ENCODE data around the gene ANKRD44.
A peak's percentile ranks its signal among the peaks of the same experiment; 100 is the strongest.

Gene ANKRD44

DNA sequence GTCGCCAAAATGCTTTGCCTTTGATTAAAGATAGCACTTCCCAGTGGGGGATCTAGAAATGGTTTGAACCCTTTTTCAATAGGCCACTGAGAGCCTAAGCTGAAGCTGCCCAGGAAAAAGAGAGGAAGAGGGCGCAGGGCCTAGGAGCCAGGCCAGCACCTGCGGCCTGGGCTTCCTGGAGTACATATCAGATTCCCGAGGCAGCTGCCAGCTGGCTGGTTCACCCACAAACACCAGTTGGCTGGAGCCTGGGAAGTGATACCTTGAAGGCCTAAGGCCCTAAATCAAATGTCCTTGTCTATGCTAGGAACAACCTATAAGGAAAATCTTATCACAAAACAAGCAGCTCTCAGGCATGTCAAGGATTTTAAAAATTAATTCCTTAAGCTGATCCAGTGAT lies 37.1 kb downstream of the ANKRD44 start:
- H3K27ac Mint-ChIP-seq = no peak overlapping the region
- DNase-seq (ENCODE audit: low spot score) = no peak
- H3K4me1 Mint-ChIP-seq (ENCODE audit: low read depth) = peaks cover 60% of the 10 kb centered on the region
- no peaks in the 10 kb centered on the region for H3K27me3 Mint-ChIP-seq (ENCODE audit: low read depth)
- H3K9me3 Mint-ChIP-seq = no peaks in the 10 kb centered on the region
- peaks cover 17% of the 10 kb centered on the region for H3K36me3 Mint-ChIP-seq (ENCODE audit: low read depth)
- H3K4me3 Mint-ChIP-seq = no peak overlapping the region

DNA sequence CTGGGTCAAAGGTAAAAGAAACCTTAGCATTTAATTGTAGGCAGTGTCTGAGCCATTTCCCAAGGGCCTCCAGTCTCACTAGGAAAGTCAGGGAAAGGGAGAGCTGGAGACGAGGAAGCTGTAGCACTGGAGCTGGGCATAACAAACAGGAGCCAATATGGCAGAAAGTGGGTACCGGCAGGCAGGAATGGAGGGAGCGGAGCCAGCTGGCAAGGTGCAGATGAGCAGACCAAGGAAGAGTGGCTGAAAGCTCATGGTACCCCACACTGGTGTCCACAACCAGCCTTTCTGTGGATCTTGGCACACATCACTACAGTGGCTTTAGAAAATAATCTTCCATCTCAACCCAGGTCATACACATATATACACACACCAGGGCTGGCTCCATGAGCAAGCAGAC lies 40.0 kb downstream of the ANKRD44 start:
- H3K4me3 Mint-ChIP-seq = no peak overlapping the region
- peaks cover 19% of the 10 kb centered on the region for H3K36me3 Mint-ChIP-seq (ENCODE audit: low read depth)
- no peak overlapping the region for H3K27ac Mint-ChIP-seq
- no peak for DNase-seq (ENCODE audit: low spot score)
- no peaks in the 10 kb centered on the region for H3K9me3 Mint-ChIP-seq
- H3K4me1 Mint-ChIP-seq (ENCODE audit: low read depth) = peaks cover 73% of the 10 kb centered on the region
- no peaks in the 10 kb centered on the region for H3K27me3 Mint-ChIP-seq (ENCODE audit: low read depth)

GRCh38 chr2:197269815-197270214 lies 40.8 kb downstream of the ANKRD44 start:
- Mint-ChIP-seq H3K27me3 (ENCODE audit: low read depth) (no peaks in the 10 kb centered on the region), H3K4me1 (ENCODE audit: low read depth) (peaks cover 75% of the 10 kb centered on the region), H3K9me3 (no peaks in the 10 kb centered on the region), H3K36me3 (ENCODE audit: low read depth) (peaks cover 13% of the 10 kb centered on the region), H3K27ac (peak overlapping the region; percentile 81), H3K4me3 (peak overlapping the region; percentile 40)
- no peak for DNase-seq (ENCODE audit: low spot score)

DNA sequence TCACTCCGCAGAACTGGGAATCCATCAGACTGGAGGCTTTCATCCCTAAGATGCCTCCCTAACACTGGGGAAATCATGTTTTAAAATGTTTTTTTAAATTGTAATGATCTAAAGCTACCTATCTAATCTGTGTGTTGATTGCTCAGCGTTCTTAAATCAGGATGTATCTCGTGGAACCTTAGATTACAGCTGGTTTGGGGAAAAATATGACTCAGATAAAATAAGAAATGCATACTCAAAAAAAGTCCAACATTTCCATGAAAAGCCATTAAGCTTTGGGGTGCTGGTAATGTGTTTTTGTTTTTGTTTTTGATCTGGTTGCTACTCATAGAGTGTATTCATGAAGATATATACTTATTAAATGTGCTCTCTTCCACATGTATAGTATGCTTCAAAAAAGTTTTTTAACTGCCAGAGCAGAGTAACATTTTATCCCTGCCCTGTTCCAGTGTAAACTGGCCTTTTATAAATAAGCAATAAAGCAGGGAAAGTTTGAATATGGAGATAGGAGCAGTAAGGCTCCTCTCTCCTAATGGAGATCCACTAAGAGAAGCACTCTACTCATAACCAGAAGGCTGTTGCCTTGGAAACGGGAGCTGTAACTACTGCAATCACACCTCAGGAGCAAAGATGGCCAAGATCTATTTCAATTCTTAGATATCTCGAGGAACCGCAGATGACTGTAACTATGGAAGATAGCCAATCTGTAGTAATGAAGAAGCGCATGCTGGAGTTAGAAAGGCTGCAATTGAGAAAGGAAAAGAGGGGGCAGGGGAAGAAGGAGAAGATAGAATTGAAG lies 41.6 kb downstream of the ANKRD44 start:
- Mint-ChIP-seq H3K4me3 (peak overlapping the region; percentile 40), H3K27me3 (ENCODE audit: low read depth) (no peaks in the 10 kb centered on the region), H3K9me3 (no peaks in the 10 kb centered on the region), H3K4me1 (ENCODE audit: low read depth) (peaks cover 77% of the 10 kb centered on the region), H3K27ac (peak overlapping the region; percentile 81), H3K36me3 (ENCODE audit: low read depth) (peaks cover 9% of the 10 kb centered on the region)
- peak; percentile 44 for DNase-seq (ENCODE audit: low spot score)

DNA sequence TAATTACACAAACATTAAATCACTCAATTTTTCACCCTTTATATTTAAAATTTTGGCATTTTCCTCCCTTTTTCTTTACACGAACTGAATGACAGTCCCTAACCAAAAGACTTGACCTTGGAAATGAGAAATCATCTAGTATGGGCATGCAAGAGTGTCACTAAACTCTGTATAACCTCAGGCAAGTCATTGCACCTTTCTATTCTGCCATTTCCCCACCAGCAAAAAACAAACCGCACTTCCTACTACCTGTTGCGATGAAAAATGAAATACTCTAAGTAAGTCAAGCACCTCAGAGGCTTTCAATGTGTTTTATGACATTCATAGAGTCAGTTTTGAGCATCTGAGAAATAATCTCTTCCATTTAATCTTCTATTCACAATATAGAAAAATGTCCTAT lies 44.1 kb downstream of the ANKRD44 start:
- H3K9me3 Mint-ChIP-seq = no peaks in the 10 kb centered on the region
- no peak for DNase-seq (ENCODE audit: low spot score)
- peak overlapping the region; percentile 77 for H3K4me3 Mint-ChIP-seq
- peaks cover 27% of the 10 kb centered on the region for H3K36me3 Mint-ChIP-seq (ENCODE audit: low read depth)
- H3K4me1 Mint-ChIP-seq (ENCODE audit: low read depth) = peaks cover 85% of the 10 kb centered on the region
- H3K27me3 Mint-ChIP-seq (ENCODE audit: low read depth) = no peaks in the 10 kb centered on the region
- peak overlapping the region; percentile 84 for H3K27ac Mint-ChIP-seq

- DNase-seq (ENCODE audit: low spot score) = no peak
- H3K27ac Mint-ChIP-seq = peak overlapping the region; percentile 84
- H3K9me3 Mint-ChIP-seq = no peaks in the 10 kb centered on the region
- H3K27me3 Mint-ChIP-seq (ENCODE audit: low read depth) = no peaks in the 10 kb centered on the region
- peaks cover 86% of the 10 kb centered on the region for H3K4me1 Mint-ChIP-seq (ENCODE audit: low read depth)
- peak overlapping the region; percentile 77 for H3K4me3 Mint-ChIP-seq
- H3K36me3 Mint-ChIP-seq (ENCODE audit: low read depth) = peaks cover 27% of the 10 kb centered on the region
Measured at GRCh38 chr2:197265924-197266323, 44.7 kb downstream of the ANKRD44 start.

DNA sequence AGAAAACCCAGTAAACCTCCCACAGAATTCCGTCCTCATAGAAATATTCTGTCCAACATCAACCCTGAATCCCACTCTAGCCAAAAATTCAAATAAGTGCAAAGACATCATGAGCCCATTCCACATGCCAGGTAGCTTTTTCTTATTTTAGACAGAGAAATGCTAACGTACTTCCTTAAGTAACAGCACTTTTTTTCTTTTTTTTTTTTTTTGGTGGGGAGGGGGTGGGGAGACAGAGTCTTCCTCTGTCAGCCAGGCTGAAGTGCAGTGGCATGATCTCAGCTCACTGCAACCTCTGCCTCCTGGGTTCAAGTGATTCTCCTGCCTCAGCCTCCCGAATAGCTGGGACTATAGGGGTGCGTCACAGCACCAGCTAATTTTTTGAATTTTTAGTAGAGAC lies 45.5 kb downstream of the ANKRD44 start:
- no peak overlapping the region for H3K4me3 Mint-ChIP-seq

DNA sequence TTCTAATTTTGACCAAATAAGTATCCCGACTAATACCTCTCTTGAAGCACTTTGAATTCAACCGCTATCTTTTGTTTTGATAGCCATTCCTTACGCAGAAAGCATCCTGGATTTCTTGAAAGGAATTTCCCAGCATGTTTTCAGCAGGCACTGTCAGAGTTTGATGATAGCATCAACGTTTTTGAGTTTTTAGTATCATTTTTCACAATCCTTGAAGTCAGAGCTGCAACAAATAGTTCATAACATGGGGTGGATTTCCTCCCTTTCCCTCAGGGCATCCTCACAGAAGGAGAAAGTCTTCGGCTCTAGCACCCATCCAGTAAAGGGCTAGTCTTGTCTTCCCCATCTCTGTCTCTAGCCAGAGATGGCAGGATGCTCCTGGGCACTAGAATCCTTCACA lies 46.2 kb downstream of the ANKRD44 start:
- H3K4me1 Mint-ChIP-seq (ENCODE audit: low read depth) = peaks cover 77% of the 10 kb centered on the region
- H3K27ac Mint-ChIP-seq = peak overlapping the region; percentile 11
- H3K4me3 Mint-ChIP-seq = peak overlapping the region; percentile 44
- H3K9me3 Mint-ChIP-seq = peaks cover 4% of the 10 kb centered on the region
- no peaks in the 10 kb centered on the region for H3K27me3 Mint-ChIP-seq (ENCODE audit: low read depth)
- peaks cover 33% of the 10 kb centered on the region for H3K36me3 Mint-ChIP-seq (ENCODE audit: low read depth)
- DNase-seq (ENCODE audit: low spot score) = no peak

More for the DNA sequence above, 45.5 kb downstream of the ANKRD44 start:
- DNase-seq (ENCODE audit: low spot score) = no peak
- Mint-ChIP-seq H3K27me3 (ENCODE audit: low read depth) (no peaks in the 10 kb centered on the region), H3K27ac (peak overlapping the region; percentile 10), H3K4me1 (ENCODE audit: low read depth) (peaks cover 79% of the 10 kb centered on the region), H3K9me3 (no peaks in the 10 kb centered on the region), H3K36me3 (ENCODE audit: low read depth) (peaks cover 28% of the 10 kb centered on the region)

GRCh38 chr2:197263077-197263476 lies 47.5 kb downstream of the ANKRD44 start:
- no peak for DNase-seq (ENCODE audit: low spot score)
- H3K27ac Mint-ChIP-seq = peak overlapping the region; percentile 64
- H3K36me3 Mint-ChIP-seq (ENCODE audit: low read depth) = peaks cover 42% of the 10 kb centered on the region
- H3K4me1 Mint-ChIP-seq (ENCODE audit: low read depth) = peaks cover 78% of the 10 kb centered on the region
- H3K9me3 Mint-ChIP-seq = peaks cover 4% of the 10 kb centered on the region
- no peaks in the 10 kb centered on the region for H3K27me3 Mint-ChIP-seq (ENCODE audit: low read depth)
- peak overlapping the region; percentile 32 for H3K4me3 Mint-ChIP-seq

DNA sequence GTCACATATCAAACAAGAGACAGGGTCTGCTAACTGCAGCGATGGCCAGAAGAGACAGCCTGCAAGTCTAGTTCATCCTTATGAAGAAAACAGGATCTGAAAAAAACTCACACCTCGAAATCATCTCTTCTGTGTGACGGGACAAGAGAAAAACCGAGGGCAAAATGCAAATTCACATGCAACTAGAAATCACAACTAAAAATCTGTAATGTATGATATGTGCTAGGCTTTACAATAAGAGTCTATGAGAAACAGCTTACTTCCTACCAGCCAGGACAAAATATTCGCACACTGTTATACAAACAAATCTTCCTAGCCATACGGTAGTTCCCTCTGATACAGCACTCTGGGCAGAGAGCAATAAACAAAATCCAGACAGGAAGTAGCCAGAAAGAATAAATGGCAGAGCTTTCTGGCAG lies 48.8 kb downstream of the ANKRD44 start:
- no peaks in the 10 kb centered on the region for H3K27me3 Mint-ChIP-seq (ENCODE audit: low read depth)
- H3K4me1 Mint-ChIP-seq (ENCODE audit: low read depth) = peaks cover 76% of the 10 kb centered on the region
- peak overlapping the region; percentile 59 for H3K4me3 Mint-ChIP-seq
- no peak for DNase-seq (ENCODE audit: low spot score)
- peak overlapping the region; percentile 86 for H3K27ac Mint-ChIP-seq
- H3K9me3 Mint-ChIP-seq = peaks cover 4% of the 10 kb centered on the region
- H3K36me3 Mint-ChIP-seq (ENCODE audit: low read depth) = peaks cover 39% of the 10 kb centered on the region

- Mint-ChIP-seq H3K4me1 (ENCODE audit: low read depth) (peaks cover 73% of the 10 kb centered on the region), H3K27ac (peak overlapping the region; percentile 71), H3K36me3 (ENCODE audit: low read depth) (peaks cover 39% of the 10 kb centered on the region), H3K9me3 (peaks cover 4% of the 10 kb centered on the region), H3K27me3 (ENCODE audit: low read depth) (no peaks in the 10 kb centered on the region), H3K4me3 (peak overlapping the region; percentile 37)
- no peak for DNase-seq (ENCODE audit: low spot score)
Measured at GRCh38 chr2:197259470-197259999, 51.0 kb downstream of the ANKRD44 start.

- peaks cover 4% of the 10 kb centered on the region for H3K9me3 Mint-ChIP-seq
- H3K27ac Mint-ChIP-seq = peak overlapping the region; percentile 71
- H3K4me3 Mint-ChIP-seq = peak overlapping the region; percentile 51
- no peaks in the 10 kb centered on the region for H3K27me3 Mint-ChIP-seq (ENCODE audit: low read depth)
- peaks cover 72% of the 10 kb centered on the region for H3K4me1 Mint-ChIP-seq (ENCODE audit: low read depth)
- H3K36me3 Mint-ChIP-seq (ENCODE audit: low read depth) = peaks cover 36% of the 10 kb centered on the region
- no peak for DNase-seq (ENCODE audit: low spot score)
Measured at GRCh38 chr2:197258580-197258979, 52.0 kb downstream of the ANKRD44 start.

- Mint-ChIP-seq H3K27me3 (ENCODE audit: low read depth) (no peaks in the 10 kb centered on the region), H3K4me1 (ENCODE audit: low read depth) (peaks cover 57% of the 10 kb centered on the region), H3K27ac (peak overlapping the region; percentile 92), H3K4me3 (peak overlapping the region; percentile 78), H3K36me3 (ENCODE audit: low read depth) (peaks cover 21% of the 10 kb centered on the region), H3K9me3 (peaks cover 4% of the 10 kb centered on the region)
- no peak for DNase-seq (ENCODE audit: low spot score)
Measured at GRCh38 chr2:197256547-197257170, 53.9 kb downstream of the ANKRD44 start.

GRCh38 chr2:197256021-197256420 lies 54.6 kb downstream of the ANKRD44 start:
- Mint-ChIP-seq H3K36me3 (ENCODE audit: low read depth) (peaks cover 21% of the 10 kb centered on the region), H3K4me3 (peak overlapping the region; percentile 78), H3K27me3 (ENCODE audit: low read depth) (no peaks in the 10 kb centered on the region), H3K9me3 (peaks cover 4% of the 10 kb centered on the region), H3K4me1 (ENCODE audit: low read depth) (peaks cover 60% of the 10 kb centered on the region), H3K27ac (peak overlapping the region; percentile 92)
- DNase-seq (ENCODE audit: low spot score) = no peak

Measured in T-helper 2 cell treated with Interferon-gamma antibody and Interleukin-4, amounts not matched to agents 5 μg/mL and 100 μg/mL, for 36 hours (primary cell).